Endothelial cell of umbilical vein (primary cell): Measurements from ENCODE around the gene CATSPER4. TPM values are rescaled to one million over a fixed set of nuclear protein-coding genes. Genes with fewer than 3 reads are reported as not detected.

ENCODE experiments used
- BruUV-seq: library from RNA; stranded (reverse); fragments of 400-500 nt; replicated peaks from 2 replicates; lab custom pipeline; 2021; lab: Mats Ljungman, UMichigan
- CTCF ChIA-PET: fragments of 300-600, 350-600 bp; sonication (Branson Sonifier 250); formaldehyde crosslinking; loops from one replicate; lab custom pipeline; 2021; ENCODE audit warnings: antibody characterized with exemption, inconsistent platforms; lab: Charles Lee
- POLR2A ChIA-PET: fragments of 300-600, 350-600 bp; sonication (Branson Sonifier 250); formaldehyde crosslinking; loops from one replicate; lab custom pipeline; 2021; ENCODE audit warnings: antibody characterized with exemption, inconsistent platforms; lab: Charles Lee
- DNase-seq: peaks from one replicate; pipeline ENCODE4 v3.0.0-alpha.2; 2011; ENCODE audit warnings: low read depth, low spot score
- FAIRE-seq: peaks from 2 replicates; lab custom pipeline; 2011; peaks lifted over from hg19 to GRCh38; lab: Jason Lieb, UNC
- H2AFZ ChIP-seq: 2 replicates; pipeline ENCODE4 v1.6.0; 2012; ENCODE audit warnings: low read depth, low read length, control low read depth, inconsistent platforms
- H3K27ac ChIP-seq: 2 replicates; pipeline ENCODE4 v1.5.1; 2011; ENCODE audit warnings: low read depth, mild to moderate bottlenecking, control low read depth, low read length, moderate library complexity; ENCODE audit not compliant: insufficient read depth
- H3K27me3 ChIP-seq, 2 experiments: 2 replicates each; pipeline versions ENCODE4 v1.6.0 to v1.6.1; 2011; ENCODE audit warnings: low read length in 2 of 2, mixed read lengths in 1 of 2; ENCODE audit not compliant: control insufficient read depth in 2 of 2, insufficient read depth in 2 of 2
- H3K36me3 ChIP-seq, 2 experiments: 2 replicates in 1 of 2; 3 replicates in 1 of 2; pipeline ENCODE4 v1.5.1; 2011; ENCODE audit warnings: low read length in 2 of 2, mild to moderate bottlenecking in 1 of 2, moderate library complexity in 1 of 2; ENCODE audit not compliant: control insufficient read depth in 2 of 2, insufficient read depth in 2 of 2; ENCODE audit errors: extremely low read depth in 1 of 2
- H3K4me1 ChIP-seq: 3 replicates; pipeline ENCODE4 v1.5.1; 2011; ENCODE audit warnings: mild to moderate bottlenecking, low read length; ENCODE audit not compliant: control insufficient read depth, insufficient read depth; ENCODE audit errors: extremely low read depth
- H3K4me2 ChIP-seq: 2 replicates; pipeline ENCODE4 v1.6.1; 2011; ENCODE audit warnings: low read length, control low read depth, mixed read lengths; ENCODE audit not compliant: insufficient read depth
- H3K4me3 ChIP-seq, 3 experiments: fragments of 200-600 bp in 1 of 3; sonication (generic), shearing (Covaris generic) in 1 of 3; replicated peaks in 1 of 3; 2 replicates each; pipeline ENCODE4 v1.5.1; 2011 to 2016; ENCODE audit warnings: control low read depth in 3 of 3, low read length in 3 of 3, mild to moderate bottlenecking in 2 of 3, inconsistent platforms in 1 of 3, low read depth in 1 of 3, moderate library complexity in 1 of 3; ENCODE audit not compliant: insufficient read depth in 1 of 3
- H3K79me2 ChIP-seq: 2 replicates; pipeline ENCODE4 v1.6.0; 2012; ENCODE audit warnings: low read length, inconsistent platforms; ENCODE audit not compliant: control insufficient read depth, insufficient read depth
- H3K9ac ChIP-seq: replicated peaks from 2 replicates; pipeline ENCODE3; 2011; ENCODE audit warnings: low read length, control low read depth; ENCODE audit not compliant: insufficient read depth; ENCODE audit errors: extremely low read depth
- H3K9me1 ChIP-seq: replicated peaks from 3 replicates; pipeline ENCODE4 v1.6.0; 2011; ENCODE audit warnings: mild to moderate bottlenecking, low read length; ENCODE audit not compliant: control insufficient read depth, insufficient read depth; ENCODE audit errors: extremely low read depth
- H3K9me3 ChIP-seq: replicated peaks from 2 replicates; pipeline ENCODE4 v1.5.1; 2012; ENCODE audit warnings: low read length, inconsistent platforms; ENCODE audit not compliant: control insufficient read depth, insufficient read depth
- H4K20me1 ChIP-seq: replicated peaks from 2 replicates; pipeline ENCODE3; 2011; ENCODE audit warnings: mild to moderate bottlenecking, low read length; ENCODE audit not compliant: control insufficient read depth, insufficient read depth; ENCODE audit errors: extremely low read depth
- CTCF ChIP-seq, 2 donors: IDR thresholded peaks; 1 replicate in 1 of 2; 2 replicates in 1 of 2; pipeline ENCODE4 v1.5.1; 2011; ENCODE audit warnings: low read length in 2 of 2, mild to moderate bottlenecking in 2 of 2, moderate library complexity in 2 of 2, control low read depth in 1 of 2, inconsistent platforms in 1 of 2, low read depth in 1 of 2; ENCODE audit not compliant: insufficient read depth in 1 of 2; ENCODE audit errors: extremely low read depth in 1 of 2
- EZH2 ChIP-seq: IDR thresholded peaks from 2 replicates; pipeline ENCODE4 v1.6.1; 2012; ENCODE audit warnings: borderline replicate concordance, low read depth, mild to moderate bottlenecking, moderate library complexity, low read length, inconsistent platforms; ENCODE audit not compliant: severe bottlenecking
- FOS ChIP-seq: IDR thresholded peaks from 2 replicates; pipeline ENCODE4 v1.6.1; 2011; ENCODE audit warnings: mild to moderate bottlenecking, low read length, moderate library complexity, borderline replicate concordance; ENCODE audit not compliant: insufficient read depth
- GATA2 ChIP-seq: IDR thresholded peaks from 2 replicates; pipeline ENCODE4 v1.7.0; 2011; ENCODE audit warnings: low read depth, mild to moderate bottlenecking, moderate library complexity, mixed read lengths, low read length; ENCODE audit not compliant: insufficient read length, insufficient read depth
- JUN ChIP-seq: IDR thresholded peaks from 2 replicates; pipeline ENCODE4 v1.6.1; 2011; ENCODE audit warnings: borderline replicate concordance, low read depth; ENCODE audit not compliant: insufficient read length, insufficient read depth
- MAX ChIP-seq: IDR thresholded peaks from 2 replicates; pipeline ENCODE4 v1.6.1; 2011; ENCODE audit not compliant: insufficient read depth, insufficient read length
- MYC ChIP-seq: IDR thresholded peaks from one replicate; pipeline ENCODE4 v1.6.1; 2011; ENCODE audit warnings: mild to moderate bottlenecking, low read depth, low read length
- POLR2A ChIP-seq: IDR thresholded peaks from 2 replicates; pipeline ENCODE4 v1.6.1; 2012; ENCODE audit warnings: low read depth, mild to moderate bottlenecking, control low read depth, low read length
- POLR2AphosphoS5 ChIP-seq: IDR thresholded peaks from 2 replicates; pipeline ENCODE4 v1.6.1; 2012; ENCODE audit warnings: low read depth, mild to moderate bottlenecking, control low read depth, low read length, moderate library complexity; ENCODE audit not compliant: insufficient read depth
- dilution Hi-C: fragments of 300-500 bp; cut with MboI; formaldehyde crosslinking; loops from one replicate; pipeline ENCODE4 v1.15.0; 2019; ENCODE audit warnings: low sequenced_read_pairs; ENCODE audit not compliant: extremely low pct_ligation_motif_present
- intact Hi-C: fragments of 100-400 bp; cut with micrococcal nuclease; formaldehyde crosslinking; loops from one replicate; pipeline ENCODE4 v1.10.0; 2022
- polyA plus RNA-seq, 4 experiments: library from polyadenylated mRNA; depleted of rRNA in 3 of 4; stranded (reverse) in 3 of 4; unstranded in 1 of 4; fragments of >200 nt; gene quantifications; 2 replicates each; pipeline versions ENCODE4 v1.2.1 to v1.2.3, GENCODE V29; 2011 to 2012; ENCODE audit warnings: missing spikeins in 1 of 4
- total RNA-seq: library from RNA; stranded (reverse); gene quantifications from 2 replicates; pipeline ENCODE4 v1.2.3, GENCODE V29; 2021

CATSPER4 gene
- total and polyA plus RNA-seq, 2 donors (not counting 3 experiments of a cell fraction or from before 2014, with no cell fraction given): not detected

GRCh38 chr1:26184086-26184485 lies 6.3 kb upstream of the CATSPER4 start:
- Histone ChIP-seq H3K4me1 (no peaks in the 10 kb centered on the region), H3K9ac (no peak overlapping the region), H3K79me2 (no peaks in the 10 kb centered on the region), H3K27ac (no peak overlapping the region), H2AFZ (no peak overlapping the region), H3K4me3 (no peak overlapping the region), H3K36me3 (no peaks in the 10 kb centered on the region), H3K4me2 (no peak overlapping the region), H3K9me3 (no peaks in the 10 kb centered on the region), H3K27me3 (no peaks in the 10 kb centered on the region), H3K9me1 (no peaks in the 10 kb centered on the region), H4K20me1 (no peaks in the 10 kb centered on the region)
- FAIRE-seq (no peak), DNase-seq (no peak)
- dilution Hi-C loops (no loop called here), intact Hi-C loops (no loop called here)
- ChIA-PET CTCF (interaction anchor here (1.6 kb wide), 1 partner anchor 14 kb away, joined by 6 read pairs; the partner anchor contains the start of gene ZNF593), POLR2A (no interaction called here)
- TF ChIP-seq CTCF (IDR thresholded peaks at IDR 0.05; ENCODE audit: extremely low read depth in 1 of 2, insufficient read depth in 1 of 2, low read depth in 1 of 2, low read length in 2 of 2): no peak
- TF ChIP-seq JUN: no peak
- TF ChIP-seq MAX: no peak
- no peak for TF ChIP-seq GATA2
- no peak for TF ChIP-seq FOS
- TF ChIP-seq POLR2A: no peak
- TF ChIP-seq MYC: no peak
- no peak for TF ChIP-seq EZH2
- no peak for TF ChIP-seq POLR2AphosphoS5
- no TSS peak for BruUV-seq
